Measurements from ENCODE around the gene MACROD2.

GRCh38 chr20:14953736-14954135 lies 958.4 kb downstream of the MACROD2 start:
- TF ChIP-seq CTCF (IDR thresholded peaks at IDR 0.05) = no peak
- no peak for TF ChIP-seq POLR2A (IDR thresholded peaks at IDR 0.05)
